Measurements from ENCODE around the gene DTHD1. TPM values are rescaled to one million over a fixed set of nuclear protein-coding genes. Genes with fewer than 3 reads are reported as not detected.

The DTHD1 gene
- total and polyA plus RNA-seq, 2 experiments from 2014 or later = not detected

GRCh38 chr4:36360755-36361154 is 79.3 kb downstream of the DTHD1 start:
- in situ Hi-C loops (cut with MboI) = no loop called here
- DNase-seq = no peak

GRCh38 chr4:36363024-36363423 is 81.6 kb downstream of the DTHD1 start:
- no peaks in the 10 kb centered on the region for H3K27me3 ChIP-seq (replicated peaks; ENCODE audit: insufficient read depth)
- no peaks in the 10 kb centered on the region for H3K4me1 ChIP-seq (ENCODE audit: insufficient read depth)
- no peak overlapping the region for H3K4me2 ChIP-seq (ENCODE audit: unreplicated experiment)
- H3K79me2 ChIP-seq (ENCODE audit: insufficient read depth) = no peaks in the 10 kb centered on the region
- TF ChIP-seq EZH2phosphoT487 (IDR thresholded peaks at IDR 0.05; ENCODE audit: insufficient read depth, low read depth) (no peak), EZH2 (IDR thresholded peaks at IDR 0.05; ENCODE audit: insufficient read depth, poor library complexity, severe bottlenecking) (no peak)
- no peaks in the 10 kb centered on the region for H3F3A ChIP-seq (ENCODE audit: insufficient read depth)
- H2AFZ ChIP-seq = no peak overlapping the region
- H4K20me1 ChIP-seq (ENCODE audit: insufficient read depth) = no peaks in the 10 kb centered on the region
- H3K36me3 ChIP-seq (ENCODE audit: low read depth) = no peaks in the 10 kb centered on the region
- H3K9me2 ChIP-seq (ENCODE audit: insufficient read depth) = no peaks in the 10 kb centered on the region
- in situ Hi-C loops (cut with MboI) = no loop called here
- no peaks in the 10 kb centered on the region for H3K9me3 ChIP-seq (ENCODE audit: low read depth)
- H3K4me3 ChIP-seq = no peak overlapping the region
- WGBS, 2 experiments (ENCODE audit: low coverage in 1 of 2, low lambda C conversion rate in 2 of 2, missing lambda C conversion rate in 2 of 2) = 5 to 12% methylated on average over 2 of the region's 2 CpGs
- H3K27ac ChIP-seq = no peak overlapping the region
- no peak overlapping the region for H3K9ac ChIP-seq
- DNase-seq = no peak

More at GRCh38 chr4:36360755-36361154, 79.3 kb downstream of the DTHD1 start:
- H3K4me2 ChIP-seq (ENCODE audit: unreplicated experiment) = no peak overlapping the region
- no peak overlapping the region for H2AFZ ChIP-seq
- no peaks in the 10 kb centered on the region for H3K36me3 ChIP-seq (ENCODE audit: low read depth)
- no peaks in the 10 kb centered on the region for H3K4me1 ChIP-seq (ENCODE audit: insufficient read depth)
- H3K9me3 ChIP-seq (ENCODE audit: low read depth) = no peaks in the 10 kb centered on the region
- no peak overlapping the region for H3K9ac ChIP-seq
- H4K20me1 ChIP-seq (ENCODE audit: insufficient read depth) = no peaks in the 10 kb centered on the region
- no peak overlapping the region for H3K27ac ChIP-seq
- H3K4me3 ChIP-seq = no peak overlapping the region
- H3K9me2 ChIP-seq (ENCODE audit: insufficient read depth) = no peaks in the 10 kb centered on the region
- no peaks in the 10 kb centered on the region for H3F3A ChIP-seq (ENCODE audit: insufficient read depth)
- TF ChIP-seq EZH2phosphoT487 (IDR thresholded peaks at IDR 0.05; ENCODE audit: insufficient read depth, low read depth) (no peak), EZH2 (IDR thresholded peaks at IDR 0.05; ENCODE audit: insufficient read depth, poor library complexity, severe bottlenecking) (no peak)
- no peaks in the 10 kb centered on the region for H3K27me3 ChIP-seq (replicated peaks; ENCODE audit: insufficient read depth)
- no peaks in the 10 kb centered on the region for H3K79me2 ChIP-seq (ENCODE audit: insufficient read depth)

GRCh38 chr4:36374836-36375511 is 93.6 kb downstream of the DTHD1 start:
- H3F3A ChIP-seq (ENCODE audit: insufficient read depth) = no peaks in the 10 kb centered on the region
- no peak overlapping the region for H3K27ac ChIP-seq
- H2AFZ ChIP-seq = no peak overlapping the region
- H3K9ac ChIP-seq = no peak overlapping the region
- TF ChIP-seq EZH2phosphoT487 (IDR thresholded peaks at IDR 0.05; ENCODE audit: insufficient read depth, low read depth) (no peak), EZH2 (IDR thresholded peaks at IDR 0.05; ENCODE audit: insufficient read depth, poor library complexity, severe bottlenecking) (no peak)
- H3K27me3 ChIP-seq (replicated peaks; ENCODE audit: insufficient read depth) = no peaks in the 10 kb centered on the region
- H3K79me2 ChIP-seq (ENCODE audit: insufficient read depth) = no peaks in the 10 kb centered on the region
- H3K4me3 ChIP-seq = no peak overlapping the region
- H4K20me1 ChIP-seq (ENCODE audit: insufficient read depth) = no peaks in the 10 kb centered on the region
- no peaks in the 10 kb centered on the region for H3K4me1 ChIP-seq (ENCODE audit: insufficient read depth)
- H3K4me2 ChIP-seq (ENCODE audit: unreplicated experiment) = no peak overlapping the region
- no peaks in the 10 kb centered on the region for H3K9me3 ChIP-seq (ENCODE audit: low read depth)
- in situ Hi-C loops (cut with MboI) = no loop called here
- DNase-seq = no peak
- WGBS, 2 experiments (ENCODE audit: low coverage in 1 of 2, low lambda C conversion rate in 2 of 2, missing lambda C conversion rate in 2 of 2) = 73 to 74% methylated on average over 29 to 33 of the region's 40 CpGs
- H3K36me3 ChIP-seq (ENCODE audit: low read depth) = no peaks in the 10 kb centered on the region
- H3K9me2 ChIP-seq (ENCODE audit: insufficient read depth) = no peaks in the 10 kb centered on the region

GRCh38 chr4:36385951-36386571 is 104.6 kb downstream of the DTHD1 start:
- Histone ChIP-seq H3K4me2 (ENCODE audit: unreplicated experiment) (no peak overlapping the region), H3K9ac (no peak overlapping the region), H3K36me3 (ENCODE audit: low read depth) (no peaks in the 10 kb centered on the region), H3K27ac (no peak overlapping the region), H3K9me2 (ENCODE audit: insufficient read depth) (no peaks in the 10 kb centered on the region), H3K4me1 (ENCODE audit: insufficient read depth) (no peaks in the 10 kb centered on the region), H3F3A (ENCODE audit: insufficient read depth) (no peaks in the 10 kb centered on the region), H4K20me1 (ENCODE audit: insufficient read depth) (no peaks in the 10 kb centered on the region), H3K9me3 (ENCODE audit: low read depth) (no peaks in the 10 kb centered on the region), H2AFZ (no peak overlapping the region), H3K79me2 (ENCODE audit: insufficient read depth) (no peaks in the 10 kb centered on the region), H3K27me3 (replicated peaks; ENCODE audit: insufficient read depth) (no peaks in the 10 kb centered on the region), H3K4me3 (no peak overlapping the region)
- in situ Hi-C loops (cut with MboI) = no loop called here
- WGBS, 2 experiments (ENCODE audit: low coverage in 1 of 2, low lambda C conversion rate in 2 of 2, missing lambda C conversion rate in 2 of 2) = 6 to 8% methylated on average over 5 of the region's 5 CpGs
- DNase-seq = no peak
- TF ChIP-seq EZH2phosphoT487 (IDR thresholded peaks at IDR 0.05; ENCODE audit: insufficient read depth, low read depth) (no peak), EZH2 (IDR thresholded peaks at IDR 0.05; ENCODE audit: insufficient read depth, poor library complexity, severe bottlenecking) (no peak)
